Neuronal stem cell (in vitro differentiated cells): ENCODE results near the gene UBE2L6.

ENCODE experiments used
- DNase-seq: peaks from one replicate; pipeline ENCODE4 v3.0.0-alpha.2; 2013; ENCODE audit warnings: low spot score
- H2AFZ ChIP-seq: one replicate; pipeline ENCODE4 v1.6.1; 2013; ENCODE audit warnings: mild to moderate bottlenecking, low read length, inconsistent platforms
- H2AK5ac ChIP-seq: 2 replicates; pipeline ENCODE4 v1.6.1; 2013; ENCODE audit warnings: low read depth, mild to moderate bottlenecking, inconsistent platforms, low read length, moderate library complexity, mixed read lengths
- H2BK120ac ChIP-seq: 2 replicates; pipeline ENCODE4 v1.6.1; 2013; ENCODE audit warnings: low read depth, mild to moderate bottlenecking, inconsistent platforms, low read length, moderate library complexity, mixed read lengths
- H2BK12ac ChIP-seq: one replicate; pipeline ENCODE4 v1.6.1; 2013; ENCODE audit warnings: low read length, inconsistent platforms
- H2BK15ac ChIP-seq: 2 replicates; pipeline ENCODE4 v1.6.1; 2013; ENCODE audit warnings: mild to moderate bottlenecking, low read length, inconsistent platforms, mixed read lengths
- H2BK5ac ChIP-seq: one replicate; pipeline ENCODE4 v1.6.1; 2013; ENCODE audit warnings: inconsistent platforms, mild to moderate bottlenecking, low read length, moderate library complexity
- H3K14ac ChIP-seq: one replicate; pipeline ENCODE4 v1.6.1; 2013; ENCODE audit warnings: low read length, inconsistent platforms
- H3K18ac ChIP-seq: 2 replicates; pipeline ENCODE4 v1.6.1; 2013; ENCODE audit warnings: low read length, inconsistent platforms
- H3K23ac ChIP-seq: 2 replicates; pipeline ENCODE4 v1.6.1; 2013; ENCODE audit warnings: low read depth, mild to moderate bottlenecking, mixed read lengths, low read length, inconsistent platforms; ENCODE audit not compliant: poor library complexity
- H3K27ac ChIP-seq: replicated peaks from 3 replicates; pipeline ENCODE4 v1.5.1; 2013; ENCODE audit warnings: low read length, inconsistent platforms
- H3K27me3 ChIP-seq, 3 experiments: 2 replicates each; pipeline ENCODE4 v1.6.1; 2013; ENCODE audit warnings: low read length in 3 of 3, mild to moderate bottlenecking in 2 of 3, inconsistent platforms in 1 of 3, low read depth in 1 of 3, mixed read lengths in 1 of 3, moderate library complexity in 1 of 3; ENCODE audit not compliant: control insufficient read depth in 3 of 3, insufficient read depth in 3 of 3
- H3K36me3 ChIP-seq, 2 donors: replicated peaks in 1 of 2; 2 replicates each; pipeline ENCODE4 v1.6.1; 2013; ENCODE audit warnings: low read length in 2 of 2; ENCODE audit not compliant: control insufficient read depth in 2 of 2, insufficient read depth in 2 of 2
- H3K4ac ChIP-seq: 2 replicates; pipeline ENCODE4 v1.6.1; 2013; ENCODE audit warnings: inconsistent platforms, mild to moderate bottlenecking, low read length, moderate library complexity
- H3K4me1 ChIP-seq, 2 donors: 1 replicate in 1 of 2; 2 replicates in 1 of 2; pipeline ENCODE4 v1.6.1; 2013; ENCODE audit warnings: low read length in 2 of 2, low read depth in 1 of 2; ENCODE audit not compliant: control insufficient read depth in 2 of 2, insufficient read depth in 1 of 2
- H3K4me2 ChIP-seq: one replicate; pipeline ENCODE4 v1.6.1; 2013; ENCODE audit warnings: mild to moderate bottlenecking, low read length, inconsistent platforms; ENCODE audit not compliant: insufficient read depth, poor library complexity, severe bottlenecking
- H3K4me3 ChIP-seq, 2 donors: 2 replicates each; pipeline ENCODE4 v1.5.1; 2013; ENCODE audit warnings: low read length in 2 of 2, mild to moderate bottlenecking in 2 of 2, inconsistent platforms in 1 of 2, moderate library complexity in 1 of 2
- H3K79me1 ChIP-seq: one replicate; pipeline ENCODE4 v1.6.1; 2013; ENCODE audit warnings: low read depth, mild to moderate bottlenecking, inconsistent platforms, low read length, moderate library complexity
- H3K9ac ChIP-seq: one replicate; pipeline ENCODE4 v1.6.1; 2013; ENCODE audit warnings: mild to moderate bottlenecking, low read depth, low read length, inconsistent platforms; ENCODE audit not compliant: poor library complexity
- H3K9me3 ChIP-seq, 2 donors: replicated peaks in 1 of 2; 2 replicates each; pipeline versions ENCODE3 to v1.6.1; 2013; ENCODE audit warnings: low read length in 2 of 2, mild to moderate bottlenecking in 2 of 2, inconsistent platforms in 1 of 2, low read depth in 1 of 2, mixed read lengths in 1 of 2, moderate library complexity in 1 of 2; ENCODE audit not compliant: control insufficient read depth in 2 of 2, insufficient read depth in 1 of 2
- H4K8ac ChIP-seq: one replicate; pipeline ENCODE4 v1.6.1; 2013; ENCODE audit warnings: low read depth, mild to moderate bottlenecking, inconsistent platforms, low read length, moderate library complexity
- H4K91ac ChIP-seq: one replicate; pipeline ENCODE4 v1.6.1; 2013; ENCODE audit warnings: low read length, low read depth, mild to moderate bottlenecking, inconsistent platforms; ENCODE audit not compliant: poor library complexity
- WGBS, 2 donors: extraction: QIAGEN DNeasy Blood & Tissue Kit; methylation state at CpG; one replicate each; pipeline ENCODE4 v1.1.7; 2013; ENCODE audit warnings: missing lambda C conversion rate in 2 of 2, mixed read lengths in 1 of 2; ENCODE audit not compliant: insufficient read length in 2 of 2, insufficient replicate concordance in 1 of 2; ENCODE audit errors: extremely low coverage in 2 of 2; 5-methylcytosine and 5-hydroxymethylcytosine counted together

The UBE2L6 gene

GRCh38 chr11:57523419-57523818 lies 44.1 kb downstream of the UBE2L6 start:
- H2BK15ac ChIP-seq, result no peak overlapping the region
- H2AFZ ChIP-seq, result no peak overlapping the region
- no peak for DNase-seq
- H2BK12ac ChIP-seq, result no peak overlapping the region
- no peak overlapping the region for H3K18ac ChIP-seq
- H3K4me2 ChIP-seq, result no peak overlapping the region
- H3K14ac ChIP-seq, result no peak overlapping the region
- H2BK120ac ChIP-seq, result no peak overlapping the region
- no peak overlapping the region for H2BK5ac ChIP-seq
- peaks cover 3 to 22% of the 10 kb centered on the region in 2 donors for H3K36me3 ChIP-seq
- no peak overlapping the region for H4K8ac ChIP-seq
- no peak overlapping the region for H3K27ac ChIP-seq
- H3K27me3 ChIP-seq, result no peaks in the 10 kb centered on the region
- no peaks in the 10 kb centered on the region for H3K79me1 ChIP-seq
- no peaks in the 10 kb centered on the region for H3K4me1 ChIP-seq
- no peak overlapping the region for H3K4ac ChIP-seq
- WGBS, 2 donors, result no CpG with 5 or more reads among the region's 4 CpGs
- no peaks in the 10 kb centered on the region for H3K9me3 ChIP-seq
- H3K4me3 ChIP-seq, result no peak overlapping the region
- H4K91ac ChIP-seq, result no peak overlapping the region
- H3K23ac ChIP-seq, result no peak overlapping the region
- H2AK5ac ChIP-seq, result no peak overlapping the region
- no peak overlapping the region for H3K9ac ChIP-seq

- Histone ChIP-seq H2AK5ac (no peak overlapping the region), H3K23ac (no peak overlapping the region), H2BK12ac (no peak overlapping the region), H2BK120ac (no peak overlapping the region), H2BK5ac (no peak overlapping the region), H4K91ac (no peak overlapping the region), H3K9me3 (no peaks in the 10 kb centered on the region), H3K4me1 (no peaks in the 10 kb centered on the region), H3K18ac (no peak overlapping the region), H2BK15ac (no peak overlapping the region), H3K27ac (no peak overlapping the region), H3K4me3 (no peak overlapping the region), H2AFZ (no peak overlapping the region), H3K4ac (no peak overlapping the region), H3K27me3 (peaks cover 0 to 12% (median 0%) of the 10 kb centered on the region in 3 experiments), H3K9ac (no peak overlapping the region), H3K36me3 (peaks cover 0 to 9% of the 10 kb centered on the region in 2 donors), H4K8ac (no peak overlapping the region), H3K79me1 (no peaks in the 10 kb centered on the region), H3K14ac (no peak overlapping the region), H3K4me2 (no peak overlapping the region)
- no peak for DNase-seq
- WGBS, 2 donors, result no CpG with 5 or more reads among the region's 2 CpGs
Observed at GRCh38 chr11:57521116-57521515, 46.4 kb downstream of the UBE2L6 start.

GRCh38 chr11:57516061-57516443 lies 51.4 kb downstream of the UBE2L6 start:
- DNase-seq, result no peak
- H3K27ac ChIP-seq, result no peak overlapping the region
- H3K79me1 ChIP-seq, result peaks cover 1% of the 10 kb centered on the region
- H3K4me2 ChIP-seq, result peak overlapping the region; percentile 98
- no peaks in the 10 kb centered on the region for H3K9me3 ChIP-seq
- peak overlapping the region; percentile 92 for H2AFZ ChIP-seq
- H3K18ac ChIP-seq, result no peak overlapping the region
- H3K14ac ChIP-seq, result no peak overlapping the region
- no peak overlapping the region for H3K23ac ChIP-seq
- H2BK5ac ChIP-seq, result no peak overlapping the region
- no peak overlapping the region for H3K9ac ChIP-seq
- H2AK5ac ChIP-seq, result no peak overlapping the region
- no peak overlapping the region for H2BK15ac ChIP-seq
- H2BK12ac ChIP-seq, result no peak overlapping the region
- peaks cover 0 to 49% (median 22%) of the 10 kb centered on the region in 3 experiments for H3K27me3 ChIP-seq
- H3K4ac ChIP-seq, result no peak overlapping the region
- no peak overlapping the region for H4K8ac ChIP-seq
- no peak overlapping the region for H2BK120ac ChIP-seq
- no CpG with 5 or more reads among the region's 5 CpGs for WGBS, 2 donors
- peaks cover 4 to 7% of the 10 kb centered on the region in 2 donors for H3K4me1 ChIP-seq
- H3K36me3 ChIP-seq, result no peaks in the 10 kb centered on the region
- H4K91ac ChIP-seq, result no peak overlapping the region
- peak overlapping the region; percentile 56 to 82 for H3K4me3 ChIP-seq

- WGBS, 2 donors, result no CpG with 5 or more reads among the region's 66 CpGs
Observed at GRCh38 chr11:57515332-57516060, 52.0 kb downstream of the UBE2L6 start, which contains the start of gene SLC43A1. TSS of gene SLC43A1 (minus strand) at chr11:57515702. CDS start at chr11:57514111, 1,591 bp downstream.

More at GRCh38 chr11:57515332-57516060, 52.0 kb downstream of the UBE2L6 start, which contains the start of gene SLC43A1:
- peak within 1 kb of the TSS; percentile 8 for H2BK12ac ChIP-seq
- peaks cover 4 to 7% of the 10 kb centered on the region in 2 donors for H3K4me1 ChIP-seq
- no peak within 1 kb of the TSS for H3K27ac ChIP-seq
- no peak within 1 kb of the TSS for H4K91ac ChIP-seq
- peaks cover 1% of the 10 kb centered on the region for H3K79me1 ChIP-seq
- no peak within 1 kb of the TSS for H4K8ac ChIP-seq
- peak within 1 kb of the TSS; percentile 92 for H2BK5ac ChIP-seq
- H3K14ac ChIP-seq, result peak within 1 kb of the TSS; percentile 50
- H3K23ac ChIP-seq, result peak within 1 kb of the TSS; percentile 94
- peaks cover 0 to 49% (median 22%) of the 10 kb centered on the region in 3 experiments for H3K27me3 ChIP-seq
- H2AFZ ChIP-seq, result peak within 1 kb of the TSS; percentile 92
- H2BK15ac ChIP-seq, result peak within 1 kb of the TSS; percentile 24
- no peak for DNase-seq
- H2BK120ac ChIP-seq, result no peak within 1 kb of the TSS
- H3K4me3 ChIP-seq, result peak within 1 kb of the TSS; percentile 56 to 82
- peak within 1 kb of the TSS; percentile 92 for H3K18ac ChIP-seq
- no peaks in the 10 kb centered on the region for H3K36me3 ChIP-seq
- no peaks in the 10 kb centered on the region for H3K9me3 ChIP-seq
- H2AK5ac ChIP-seq, result peak within 1 kb of the TSS; percentile 73
- peak within 1 kb of the TSS; percentile 40 for H3K9ac ChIP-seq
- H3K4me2 ChIP-seq, result peak within 1 kb of the TSS; percentile 98
- no peak within 1 kb of the TSS for H3K4ac ChIP-seq
